ENCODE measurements around the gene PRDM15. TPM values are rescaled to one million over a fixed set of nuclear protein-coding genes. Genes with fewer than 3 reads are reported as not detected.

Gene PRDM15
- total RNA-seq, 1 experiment from 2014 or later = 3.0 TPM

DNA sequence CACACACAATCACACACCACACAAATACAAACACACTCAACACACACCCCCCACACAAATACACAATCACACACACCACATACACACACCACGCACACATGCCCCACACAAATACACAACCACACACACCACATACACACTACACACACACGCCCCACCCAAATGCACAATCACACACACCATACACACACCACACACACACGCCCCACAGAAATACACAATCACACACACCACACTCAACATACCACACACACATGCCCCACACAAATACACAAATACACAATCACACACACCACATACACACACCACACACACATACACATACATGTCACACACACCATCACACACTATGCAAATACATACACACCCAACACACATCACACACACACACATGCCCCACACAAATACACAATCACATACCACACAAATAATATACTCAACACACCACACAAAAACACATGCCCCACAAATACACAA is 50.2 kb downstream of the PRDM15 start:
- H4K20me1 ChIP-seq (ENCODE audit: insufficient read depth, low read depth, low read length) = peaks cover 15% of the 10 kb centered on the region; the same call in 1 of the 2 replicates
- no peak overlapping the region for H3K27ac ChIP-seq (ENCODE audit: low read length)
- no peak for DNase-seq
- no peaks in the 10 kb centered on the region for H3K9me3 ChIP-seq (ENCODE audit: low read length)
- no peak overlapping the region for H3K4me2 ChIP-seq (ENCODE audit: low read depth, low read length, poor library complexity, severe bottlenecking)
- peaks cover 13% of the 10 kb centered on the region for H3K4me1 ChIP-seq (ENCODE audit: low read length)
- H3K36me3 ChIP-seq (ENCODE audit: insufficient read depth, low read length) = no peaks in the 10 kb centered on the region
- no peak overlapping the region for H3K9ac ChIP-seq (ENCODE audit: low read length)
- no peaks in the 10 kb centered on the region for H3K79me2 ChIP-seq (ENCODE audit: low read length)
- no peak overlapping the region for H3K4me3 ChIP-seq (ENCODE audit: low read length)
- H3K9me2 ChIP-seq (replicated peaks; ENCODE audit: insufficient read depth, low read length) = no peaks in the 10 kb centered on the region
- H3K27me3 ChIP-seq (ENCODE audit: low read length) = no peaks in the 10 kb centered on the region
- H2AFZ ChIP-seq (ENCODE audit: low read length) = no peak overlapping the region

DNA sequence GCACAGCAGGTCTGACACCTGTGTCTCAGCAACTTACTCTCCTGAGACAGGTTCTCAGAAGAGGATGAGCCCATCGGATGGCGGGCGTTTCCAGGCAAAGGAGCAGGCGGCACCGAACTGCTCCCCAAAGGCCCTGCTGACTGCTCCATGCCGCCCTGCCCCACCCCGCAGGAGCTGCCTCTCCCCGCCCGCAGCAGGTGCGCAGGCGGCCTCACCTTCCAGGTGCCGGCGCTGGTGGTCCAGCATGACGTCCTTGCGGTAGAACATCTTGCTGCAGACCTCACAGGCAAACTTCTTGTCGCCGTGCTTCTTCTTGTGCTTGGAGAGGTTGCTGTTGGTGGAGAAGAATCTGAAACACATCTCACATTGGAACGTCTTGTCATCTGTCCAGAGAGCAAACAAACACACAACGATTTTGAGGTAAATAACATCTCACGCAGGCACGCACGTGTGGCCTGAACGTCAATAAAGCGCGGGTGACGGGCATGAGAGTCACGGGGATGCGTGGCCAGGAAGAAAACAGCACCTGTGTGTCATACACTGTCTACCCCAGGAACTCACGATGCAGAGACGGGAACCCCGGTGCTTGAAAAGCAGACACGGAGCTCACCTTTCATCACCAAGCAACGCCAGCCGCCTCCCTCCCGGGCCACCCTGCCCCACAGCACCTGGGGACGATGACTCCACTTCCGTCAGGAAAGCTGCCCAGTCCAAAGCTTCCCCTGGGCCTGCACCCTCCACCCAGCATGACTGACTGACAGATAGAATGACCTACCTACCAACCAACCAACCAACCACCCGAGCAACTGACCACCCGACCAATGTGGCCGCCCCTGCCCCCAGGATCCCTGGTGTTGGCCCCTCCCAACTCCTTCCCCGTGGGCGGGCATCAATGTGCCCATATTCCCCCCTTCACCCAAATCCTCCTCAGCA is 50.9 kb downstream of the PRDM15 start:
- Histone ChIP-seq H3K4me3 (ENCODE audit: low read length) (no peak overlapping the region), H3K4me2 (ENCODE audit: low read depth, low read length, poor library complexity, severe bottlenecking) (no peak overlapping the region), H3K27ac (ENCODE audit: low read length) (no peak overlapping the region), H3K79me2 (ENCODE audit: low read length) (no peaks in the 10 kb centered on the region), H3K9me3 (ENCODE audit: low read length) (no peaks in the 10 kb centered on the region), H4K20me1 (ENCODE audit: insufficient read depth, low read depth, low read length) (peaks cover 11% of the 10 kb centered on the region; the same call in 1 of the 2 replicates), H2AFZ (ENCODE audit: low read length) (no peak overlapping the region), H3K4me1 (ENCODE audit: low read length) (peaks cover 6% of the 10 kb centered on the region), H3K27me3 (ENCODE audit: low read length) (no peaks in the 10 kb centered on the region), H3K9me2 (replicated peaks; ENCODE audit: insufficient read depth, low read length) (no peaks in the 10 kb centered on the region), H3K36me3 (ENCODE audit: insufficient read depth, low read length) (no peaks in the 10 kb centered on the region), H3K9ac (ENCODE audit: low read length) (no peak overlapping the region)
- no peak for DNase-seq

DNA sequence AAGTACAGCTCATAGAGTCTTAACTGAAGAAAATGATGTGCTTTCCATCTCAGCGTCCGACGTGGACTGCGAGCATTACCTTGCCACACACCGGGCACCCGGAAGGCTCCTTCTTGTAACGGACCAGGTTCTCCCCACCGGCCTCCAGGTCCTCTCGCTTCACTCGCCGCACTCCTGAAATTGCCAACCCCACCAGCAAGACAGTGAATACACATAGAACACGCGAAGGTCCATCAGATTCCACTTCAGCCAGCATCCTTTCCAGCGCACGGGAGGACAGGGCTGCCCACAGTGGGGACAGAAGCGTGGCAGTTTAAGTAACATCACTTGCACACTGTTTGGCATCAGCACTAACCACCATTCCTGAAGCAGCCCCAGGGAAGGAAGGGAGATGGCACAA is 53.3 kb downstream of the PRDM15 start:
- H3K36me3 ChIP-seq (ENCODE audit: insufficient read depth, low read length) = no peaks in the 10 kb centered on the region
- H2AFZ ChIP-seq (ENCODE audit: low read length) = no peak overlapping the region
- no peaks in the 10 kb centered on the region for H3K27me3 ChIP-seq (ENCODE audit: low read length)
- no peak overlapping the region for H3K4me3 ChIP-seq (ENCODE audit: low read length)
- no peaks in the 10 kb centered on the region for H3K9me3 ChIP-seq (ENCODE audit: low read length)
- H3K9me2 ChIP-seq (replicated peaks; ENCODE audit: insufficient read depth, low read length) = no peaks in the 10 kb centered on the region
- H3K79me2 ChIP-seq (ENCODE audit: low read length) = no peaks in the 10 kb centered on the region
- no peaks in the 10 kb centered on the region for H4K20me1 ChIP-seq (ENCODE audit: insufficient read depth, low read depth, low read length)
- DNase-seq = no peak
- no peak overlapping the region for H3K4me2 ChIP-seq (ENCODE audit: low read depth, low read length, poor library complexity, severe bottlenecking)
- no peak overlapping the region for H3K27ac ChIP-seq (ENCODE audit: low read length)
- no peak overlapping the region for H3K9ac ChIP-seq (ENCODE audit: low read length)
- H3K4me1 ChIP-seq (ENCODE audit: low read length) = no peaks in the 10 kb centered on the region

DNA sequence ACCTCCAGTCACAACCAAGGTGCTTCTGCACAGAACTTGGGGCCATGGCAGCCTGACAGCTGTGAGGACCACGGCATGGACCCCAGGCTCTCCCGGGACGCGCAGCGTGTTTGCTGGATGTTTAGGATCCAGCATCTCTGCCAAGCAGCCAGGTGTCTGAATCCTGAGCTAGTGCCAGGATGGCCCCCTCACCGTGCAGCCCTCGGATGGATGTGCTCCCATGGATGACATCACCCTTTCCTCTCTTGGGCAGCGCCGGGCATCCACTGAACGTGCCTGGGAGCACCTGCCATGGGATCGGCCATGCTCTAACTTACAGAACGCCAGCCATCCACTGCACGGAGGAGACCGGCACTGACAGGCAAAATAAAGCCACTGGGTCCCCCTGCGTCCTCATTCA is 53.9 kb downstream of the PRDM15 start:
- no peaks in the 10 kb centered on the region for H3K9me2 ChIP-seq (replicated peaks; ENCODE audit: insufficient read depth, low read length)
- H3K4me2 ChIP-seq (ENCODE audit: low read depth, low read length, poor library complexity, severe bottlenecking) = no peak overlapping the region
- H3K27me3 ChIP-seq (ENCODE audit: low read length) = no peaks in the 10 kb centered on the region
- no peaks in the 10 kb centered on the region for H3K9me3 ChIP-seq (ENCODE audit: low read length)
- H3K36me3 ChIP-seq (ENCODE audit: insufficient read depth, low read length) = no peaks in the 10 kb centered on the region
- H3K9ac ChIP-seq (ENCODE audit: low read length) = no peak overlapping the region
- H3K4me3 ChIP-seq (ENCODE audit: low read length) = no peak overlapping the region
- no peak for DNase-seq
- H3K79me2 ChIP-seq (ENCODE audit: low read length) = no peaks in the 10 kb centered on the region
- no peaks in the 10 kb centered on the region for H3K4me1 ChIP-seq (ENCODE audit: low read length)
- no peak overlapping the region for H2AFZ ChIP-seq (ENCODE audit: low read length)
- H4K20me1 ChIP-seq (ENCODE audit: insufficient read depth, low read depth, low read length) = no peaks in the 10 kb centered on the region
- H3K27ac ChIP-seq (ENCODE audit: low read length) = no peak overlapping the region

DNA sequence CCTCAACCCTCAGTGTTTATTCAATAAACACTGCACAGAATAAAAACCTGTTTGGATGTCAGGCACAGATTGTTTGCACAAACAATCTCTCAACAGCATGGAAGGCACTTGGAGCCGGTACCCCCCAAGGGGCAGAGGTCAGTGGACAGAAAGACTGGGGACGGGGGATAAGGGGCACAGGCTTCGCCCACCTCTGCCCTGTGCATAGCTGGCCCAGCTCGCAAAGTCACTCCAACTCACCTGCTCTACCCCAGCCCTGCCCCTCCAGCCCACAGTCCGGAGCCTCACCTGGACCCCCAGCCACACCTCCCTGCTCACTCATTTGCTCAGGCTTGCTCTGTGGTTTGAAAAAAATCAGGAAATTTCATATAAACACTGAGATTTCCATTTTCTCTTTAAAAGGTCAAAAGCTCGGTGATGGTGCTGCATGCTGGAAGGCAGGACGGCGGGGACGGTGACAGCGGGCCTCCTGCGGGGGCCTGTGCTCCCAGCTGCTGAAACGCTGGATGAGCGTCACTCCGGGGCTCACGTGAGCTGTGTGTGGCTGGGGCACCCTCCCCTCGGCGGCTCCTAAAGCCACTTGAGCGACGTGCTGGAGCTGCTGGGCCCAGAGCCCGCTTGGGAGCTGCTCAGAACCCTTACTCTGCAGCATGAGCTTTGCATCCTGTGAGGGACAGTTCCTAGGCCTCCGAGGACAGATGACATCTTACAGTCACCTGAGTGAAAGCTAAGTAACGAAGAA is 54.5 kb downstream of the PRDM15 start:
- Histone ChIP-seq H3K9ac (ENCODE audit: low read length) (no peak overlapping the region), H3K36me3 (ENCODE audit: insufficient read depth, low read length) (no peaks in the 10 kb centered on the region), H3K4me2 (ENCODE audit: low read depth, low read length, poor library complexity, severe bottlenecking) (no peak overlapping the region), H3K79me2 (ENCODE audit: low read length) (no peaks in the 10 kb centered on the region), H3K27me3 (ENCODE audit: low read length) (no peaks in the 10 kb centered on the region), H3K9me3 (ENCODE audit: low read length) (no peaks in the 10 kb centered on the region), H2AFZ (ENCODE audit: low read length) (no peak overlapping the region), H3K4me3 (ENCODE audit: low read length) (no peak overlapping the region), H4K20me1 (ENCODE audit: insufficient read depth, low read depth, low read length) (no peaks in the 10 kb centered on the region), H3K4me1 (ENCODE audit: low read length) (no peaks in the 10 kb centered on the region), H3K9me2 (replicated peaks; ENCODE audit: insufficient read depth, low read length) (no peaks in the 10 kb centered on the region), H3K27ac (ENCODE audit: low read length) (no peak overlapping the region)
- DNase-seq = no peak

DNA sequence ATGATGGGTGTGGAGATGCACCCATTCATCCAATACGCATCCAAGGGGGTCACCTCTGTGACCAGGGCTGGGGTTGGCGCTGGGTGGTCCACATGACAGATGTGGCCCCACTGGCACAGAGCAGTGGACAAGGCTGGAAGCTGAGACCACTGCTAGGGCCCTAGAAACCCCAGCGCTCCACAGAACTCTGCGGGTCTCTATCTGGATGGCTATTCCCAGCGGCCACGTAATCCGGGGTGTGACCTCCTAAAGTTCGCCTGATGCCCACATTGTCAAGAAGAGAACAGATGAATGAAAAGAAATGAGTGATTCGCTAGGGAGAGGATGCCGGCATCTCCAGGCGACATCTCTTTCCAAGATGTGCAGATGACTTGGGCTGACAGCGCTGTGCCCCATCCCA is 55.2 kb downstream of the PRDM15 start:
- no peak overlapping the region for H3K4me3 ChIP-seq (ENCODE audit: low read length)
- no peaks in the 10 kb centered on the region for H4K20me1 ChIP-seq (ENCODE audit: insufficient read depth, low read depth, low read length)
- H3K4me1 ChIP-seq (ENCODE audit: low read length) = no peaks in the 10 kb centered on the region
- H3K9ac ChIP-seq (ENCODE audit: low read length) = no peak overlapping the region
- no peak overlapping the region for H2AFZ ChIP-seq (ENCODE audit: low read length)
- no peak overlapping the region for H3K4me2 ChIP-seq (ENCODE audit: low read depth, low read length, poor library complexity, severe bottlenecking)
- H3K36me3 ChIP-seq (ENCODE audit: insufficient read depth, low read length) = no peaks in the 10 kb centered on the region
- no peaks in the 10 kb centered on the region for H3K79me2 ChIP-seq (ENCODE audit: low read length)
- H3K27ac ChIP-seq (ENCODE audit: low read length) = no peak overlapping the region
- H3K27me3 ChIP-seq (ENCODE audit: low read length) = no peaks in the 10 kb centered on the region
- DNase-seq = no peak
- no peaks in the 10 kb centered on the region for H3K9me2 ChIP-seq (replicated peaks; ENCODE audit: insufficient read depth, low read length)
- no peaks in the 10 kb centered on the region for H3K9me3 ChIP-seq (ENCODE audit: low read length)

DNA sequence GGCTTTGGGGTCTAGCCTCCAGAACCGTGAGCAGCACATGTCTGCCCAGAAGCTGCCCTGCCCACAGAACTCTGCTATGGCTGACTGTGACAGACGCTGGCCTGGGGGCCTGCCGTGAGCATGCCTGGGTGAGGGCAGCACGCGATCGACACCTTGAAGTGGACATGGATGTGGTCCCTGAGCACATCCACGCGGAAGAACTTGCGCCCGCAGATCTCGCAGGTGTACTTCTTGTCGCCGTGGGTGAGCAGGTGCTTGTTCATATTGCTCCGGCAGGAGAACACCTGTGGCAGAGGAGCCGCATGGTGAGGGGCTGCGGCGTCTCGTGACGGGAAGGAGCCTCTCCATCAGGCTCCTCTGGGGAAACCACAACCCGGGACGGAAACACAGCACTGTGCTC is 56.0 kb downstream of the PRDM15 start:
- Histone ChIP-seq H3K9me3 (ENCODE audit: low read length) (no peaks in the 10 kb centered on the region), H3K27me3 (ENCODE audit: low read length) (no peaks in the 10 kb centered on the region), H3K36me3 (ENCODE audit: insufficient read depth, low read length) (no peaks in the 10 kb centered on the region), H2AFZ (ENCODE audit: low read length) (no peak overlapping the region), H3K4me2 (ENCODE audit: low read depth, low read length, poor library complexity, severe bottlenecking) (no peak overlapping the region), H4K20me1 (ENCODE audit: insufficient read depth, low read depth, low read length) (no peaks in the 10 kb centered on the region), H3K4me1 (ENCODE audit: low read length) (no peaks in the 10 kb centered on the region), H3K9ac (ENCODE audit: low read length) (no peak overlapping the region), H3K79me2 (ENCODE audit: low read length) (no peaks in the 10 kb centered on the region), H3K9me2 (replicated peaks; ENCODE audit: insufficient read depth, low read length) (no peaks in the 10 kb centered on the region), H3K4me3 (ENCODE audit: low read length) (no peak overlapping the region), H3K27ac (ENCODE audit: low read length) (no peak overlapping the region)
- no peak for DNase-seq

DNA sequence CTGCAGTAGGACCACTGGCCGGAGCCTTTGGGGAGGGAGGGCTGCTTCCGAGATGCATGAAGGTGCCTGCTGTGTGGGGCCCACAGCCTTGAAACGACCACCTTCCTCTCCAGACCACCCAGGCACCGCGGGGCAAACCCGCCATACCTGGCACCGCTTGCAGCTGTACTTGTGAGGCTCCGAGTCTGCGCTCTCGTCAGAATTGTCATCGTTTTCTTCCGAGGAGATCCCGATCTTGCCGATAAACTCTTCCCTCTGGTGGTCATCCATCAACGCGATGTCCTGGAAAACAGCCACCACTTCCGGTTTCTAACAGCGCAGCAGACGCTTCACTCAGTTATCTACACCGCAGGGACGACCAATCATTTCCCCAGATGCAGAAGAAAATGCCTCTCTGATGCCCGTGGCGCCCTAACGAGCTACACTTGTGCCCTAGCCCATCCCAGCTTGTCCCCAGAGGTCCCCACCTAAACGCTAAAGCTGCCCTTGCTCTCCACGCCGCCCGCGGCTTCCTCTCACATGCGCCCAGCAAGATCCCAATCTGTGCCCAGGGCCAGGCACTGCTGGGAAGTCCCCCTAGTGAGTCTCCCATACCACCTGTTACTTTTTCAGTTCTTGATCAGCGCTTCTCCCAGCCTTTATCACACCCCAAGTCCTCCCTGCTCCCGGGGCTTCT is 57.2 kb downstream of the PRDM15 start:
- no peaks in the 10 kb centered on the region for H3K9me2 ChIP-seq (replicated peaks; ENCODE audit: insufficient read depth, low read length)
- no peaks in the 10 kb centered on the region for H3K9me3 ChIP-seq (ENCODE audit: low read length)
- H4K20me1 ChIP-seq (ENCODE audit: insufficient read depth, low read depth, low read length) = no peaks in the 10 kb centered on the region
- no peaks in the 10 kb centered on the region for H3K36me3 ChIP-seq (ENCODE audit: insufficient read depth, low read length)
- no peak overlapping the region for H3K4me3 ChIP-seq (ENCODE audit: low read length)
- no peak for DNase-seq
- H3K79me2 ChIP-seq (ENCODE audit: low read length) = no peaks in the 10 kb centered on the region
- no peak overlapping the region for H2AFZ ChIP-seq (ENCODE audit: low read length)
- no peaks in the 10 kb centered on the region for H3K27me3 ChIP-seq (ENCODE audit: low read length)
- H3K27ac ChIP-seq (ENCODE audit: low read length) = no peak overlapping the region
- peaks cover 3% of the 10 kb centered on the region for H3K4me1 ChIP-seq (ENCODE audit: low read length)
- H3K4me2 ChIP-seq (ENCODE audit: low read depth, low read length, poor library complexity, severe bottlenecking) = no peak overlapping the region
- no peak overlapping the region for H3K9ac ChIP-seq (ENCODE audit: low read length)
